ENCODE measurements around the gene RIBC2. TPM values are rescaled to one million over a fixed set of nuclear protein-coding genes. Genes with fewer than 3 reads are reported as not detected.
A peak's percentile ranks its signal among the peaks of the same experiment; 100 is the strongest.
"Not testable (repeated sequence)": the region's sequence is repeated elsewhere in the genome, so short reads cannot be mapped to it uniquely, and the experiment has no call there.

The RIBC2 gene
- total RNA-seq (ENCODE audit: low replicate concordance), result 5.1 and 8.8 TPM in 2 replicates
- long read RNA-seq, partial matches to known transcripts, result 1 of 5 reads
- long read RNA-seq, other reads (novel, unspliced or antisense), result 2 of 5 reads

GRCh38 chr22:45413368-45414211 is at the start of gene RIBC2, which contains the start of gene SMC1B:
Gene RIBC2 (plus strand): TSS chr22:45413693. CDS start chr22:45413887, 194 bp downstream.
Gene SMC1B (minus strand): TSS chr22:45413599. CDS start chr22:45413567, 32 bp downstream.
- peaks cover 6% of the 10 kb centered on the region for H3K4me1 Mint-ChIP-seq (ENCODE audit: unreplicated experiment)
- H3K9me3 Mint-ChIP-seq, result no peaks in the 10 kb centered on the region
- DNase-seq (ENCODE audit: extremely low spot score, unreplicated experiment), result peak; percentile 87
- peak within 1 kb of the TSS; percentile 93 for H3K27ac Mint-ChIP-seq
- H3K27me3 Mint-ChIP-seq, result peaks cover 3% of the 10 kb centered on the region
- H3K4me3 Mint-ChIP-seq, result peak within 1 kb of the TSS; percentile 91
- peaks cover 10% of the 10 kb centered on the region for H3K36me3 Mint-ChIP-seq
- peak; percentile 19 for TF ChIP-seq CTCF (conservative IDR thresholded peaks at IDR 0.05)

- no peaks in the 10 kb centered on the region for H3K36me3 Mint-ChIP-seq
- H3K27me3 Mint-ChIP-seq, result peaks cover 7% of the 10 kb centered on the region
- no peak overlapping the region for H3K4me3 Mint-ChIP-seq
- no peak for TF ChIP-seq CTCF (conservative IDR thresholded peaks at IDR 0.05)
- no peaks in the 10 kb centered on the region for H3K4me1 Mint-ChIP-seq (ENCODE audit: unreplicated experiment)
- H3K27ac Mint-ChIP-seq, result no peak overlapping the region
- no peak for DNase-seq (ENCODE audit: extremely low spot score, unreplicated experiment)
- H3K9me3 Mint-ChIP-seq, result peaks cover 8% of the 10 kb centered on the region
Observed at GRCh38 chr22:45366713-45367112, 46.8 kb upstream of the RIBC2 start.

GRCh38 chr22:45373592-45373991 is 39.9 kb upstream of the RIBC2 start:
- not testable (repeated sequence) for DNase-seq (ENCODE audit: extremely low spot score, unreplicated experiment); H3K9me3 Mint-ChIP-seq; H3K27ac Mint-ChIP-seq; H3K4me3 Mint-ChIP-seq; H3K27me3 Mint-ChIP-seq; H3K4me1 Mint-ChIP-seq (ENCODE audit: unreplicated experiment); H3K36me3 Mint-ChIP-seq

GRCh38 chr22:45376009-45376408 is 37.5 kb upstream of the RIBC2 start:
- Mint-ChIP-seq H3K36me3 (no peaks in the 10 kb centered on the region), H3K9me3 (no peaks in the 10 kb centered on the region), H3K27me3 (no peaks in the 10 kb centered on the region), H3K4me3 (no peak overlapping the region), H3K27ac (no peak overlapping the region), H3K4me1 (ENCODE audit: unreplicated experiment) (no peaks in the 10 kb centered on the region)
- no peak for DNase-seq (ENCODE audit: extremely low spot score, unreplicated experiment)
- TF ChIP-seq CTCF (conservative IDR thresholded peaks at IDR 0.05), result no peak

GRCh38 chr22:45376703-45377102 is 36.8 kb upstream of the RIBC2 start:
- Mint-ChIP-seq H3K4me1 (ENCODE audit: unreplicated experiment) (no peaks in the 10 kb centered on the region), H3K27me3 (no peaks in the 10 kb centered on the region), H3K36me3 (no peaks in the 10 kb centered on the region), H3K27ac (no peak overlapping the region), H3K9me3 (no peaks in the 10 kb centered on the region), H3K4me3 (no peak overlapping the region)
- no peak for TF ChIP-seq CTCF (conservative IDR thresholded peaks at IDR 0.05)
- no peak for DNase-seq (ENCODE audit: extremely low spot score, unreplicated experiment)

- Mint-ChIP-seq H3K4me3 (no peak overlapping the region), H3K9me3 (no peaks in the 10 kb centered on the region), H3K36me3 (no peaks in the 10 kb centered on the region), H3K27ac (no peak overlapping the region), H3K27me3 (no peaks in the 10 kb centered on the region), H3K4me1 (ENCODE audit: unreplicated experiment) (no peaks in the 10 kb centered on the region)
- no peak for TF ChIP-seq CTCF (conservative IDR thresholded peaks at IDR 0.05)
- DNase-seq (ENCODE audit: extremely low spot score, unreplicated experiment), result no peak
Observed at GRCh38 chr22:45381348-45381747, 32.1 kb upstream of the RIBC2 start.

All from type B pancreatic cell (in vitro differentiated cells).